ENCODE measurements around the gene SIRPB2. TPM values are rescaled to one million over a fixed set of nuclear protein-coding genes. Genes with fewer than 3 reads are reported as not detected.

Gene SIRPB2
- total and polyA plus RNA-seq, 10 of the 15 experiments (the other 5 are each of a cell fraction or from before 2014, with no cell fraction given): not detected

DNA sequence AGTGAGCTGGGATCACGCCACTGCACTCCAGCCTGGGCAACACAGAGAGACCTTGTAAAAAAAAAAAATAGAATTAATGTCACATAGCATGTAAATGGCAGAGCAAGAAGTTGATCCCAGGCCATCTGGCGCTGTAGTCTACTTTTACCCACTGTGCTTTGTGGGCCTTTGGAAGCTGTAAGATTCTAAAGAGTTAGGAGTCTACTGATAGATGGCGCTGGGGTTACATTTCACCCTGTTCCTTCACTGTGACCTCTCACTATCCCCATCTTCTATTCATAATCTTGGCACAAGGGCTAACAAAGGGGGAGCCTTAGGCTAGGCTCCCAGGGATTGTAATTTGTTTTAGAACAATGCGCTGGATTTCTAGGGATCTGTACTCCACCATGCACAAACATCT, 41.8 kb upstream of the SIRPB2 start (continued):
- TF ChIP-seq, protein P1, sequence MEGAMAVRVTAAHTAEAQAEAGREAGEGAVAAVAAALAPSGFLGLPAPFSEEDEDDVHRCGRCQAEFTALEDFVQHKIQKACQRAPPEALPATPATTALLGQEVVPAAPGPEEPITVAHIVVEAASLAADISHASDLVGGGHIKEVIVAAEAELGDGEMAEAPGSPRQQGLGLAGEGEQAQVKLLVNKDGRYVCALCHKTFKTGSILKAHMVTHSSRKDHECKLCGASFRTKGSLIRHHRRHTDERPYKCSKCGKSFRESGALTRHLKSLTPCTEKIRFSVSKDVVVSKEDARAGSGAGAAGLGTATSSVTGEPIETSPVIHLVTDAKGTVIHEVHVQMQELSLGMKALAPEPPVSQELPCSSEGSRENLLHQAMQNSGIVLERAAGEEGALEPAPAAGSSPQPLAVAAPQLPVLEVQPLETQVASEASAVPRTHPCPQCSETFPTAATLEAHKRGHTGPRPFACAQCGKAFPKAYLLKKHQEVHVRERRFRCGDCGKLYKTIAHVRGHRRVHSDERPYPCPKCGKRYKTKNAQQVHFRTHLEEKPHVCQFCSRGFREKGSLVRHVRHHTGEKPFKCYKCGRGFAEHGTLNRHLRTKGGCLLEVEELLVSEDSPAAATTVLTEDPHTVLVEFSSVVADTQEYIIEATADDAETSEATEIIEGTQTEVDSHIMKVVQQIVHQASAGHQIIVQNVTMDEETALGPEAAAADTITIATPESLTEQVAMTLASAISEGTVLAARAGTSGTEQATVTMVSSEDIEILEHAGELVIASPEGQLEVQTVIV (IDR thresholded peaks at IDR 0.05; ENCODE audit: borderline replicate concordance, partially characterized antibody): no peak
- TF ChIP-seq PAX5 (IDR thresholded peaks at IDR 0.05; ENCODE audit: borderline replicate concordance, low read depth, low read length) (no peak), CHD2 (IDR thresholded peaks at IDR 0.05; ENCODE audit: borderline replicate concordance, low read depth, low read length) (no peak), MYC (IDR thresholded peaks at IDR 0.05; ENCODE audit: insufficient read depth, insufficient read length, insufficient replicate concordance, low read length, severe bottlenecking) (no peak)

GRCh38 chr20:1528811-1529210, 37.6 kb upstream of the SIRPB2 start:
- CTCF ChIA-PET: interaction anchor here (1.1 to 3.6 kb wide), 3 partner anchors 19 to 206 kb away, joined by 3 to 11 read pairs (median 6); no protein-coding TSS in a partner anchor
- DNase-seq (ENCODE audit: low read depth, low spot score): no peak

More at GRCh38 chr20:1528811-1529210, 37.6 kb upstream of the SIRPB2 start:
- Histone ChIP-seq H3K4me1 (ENCODE audit: control insufficient read depth, insufficient read depth, low read length) (peaks cover 3% of the 10 kb centered on the region; the same call in 1 of the 2 replicates), H3K79me2 (ENCODE audit: control insufficient read depth, insufficient read depth, low read length) (no peaks in the 10 kb centered on the region), H3K27me3 (replicated peaks in 1 of 2; ENCODE audit: control insufficient read depth in 2 of 2, insufficient read depth in 2 of 2, low read length in 1 of 2) (peaks cover 0 to 3% of the 10 kb centered on the region in 2 experiments; a peak in 1 of 4 replicates), H3K4me3 (no peak overlapping the region), H3K9me3 (replicated peaks; ENCODE audit: control insufficient read depth, insufficient read depth, low read length) (peaks cover 3% of the 10 kb centered on the region; the same call in 1 of the 3 replicates), H3K27ac (ENCODE audit: control insufficient read depth, insufficient read depth) (no peak overlapping the region), H2AFZ (ENCODE audit: control insufficient read depth, low read depth, low read length) (no peak overlapping the region), H4K20me1 (ENCODE audit: control insufficient read depth, insufficient read depth) (no peaks in the 10 kb centered on the region), H3K9ac (ENCODE audit: control insufficient read depth, insufficient read depth, low read length) (no peak overlapping the region), H3K4me2 (ENCODE audit: control insufficient read depth, insufficient read depth) (no peak overlapping the region), H3K36me3 (ENCODE audit: control insufficient read depth in 2 of 2, insufficient read depth in 2 of 2, low read length in 1 of 2) (no peaks in the 10 kb centered on the region)
- no peak for ATAC-seq
- intact Hi-C loops (cut with micrococcal nuclease; ENCODE audit: unreplicated experiment) (no loop called here), in situ Hi-C loops (cut with MboI) (no loop called here)
- 0% methylated on average over 1 of the region's 1 CpG for WGBS (ENCODE audit: insufficient coverage, insufficient replicate concordance, low lambda C conversion rate, missing lambda C conversion rate)
- FAIRE-seq: no peak
- ChIA-PET RAD21 (ENCODE audit: unreplicated experiment) (interaction anchor here (1.2 to 2.2 kb wide), 2 partner anchors 25 to 137 kb away, joined by 3 to 6 read pairs; no protein-coding TSS in a partner anchor), SMC1A (ENCODE audit: uncharacterized antibody, unreplicated experiment) (interaction anchor here (1.0 to 2.2 kb wide), 3 partner anchors 10 to 206 kb away, joined by 3 to 6 read pairs (median 5); no protein-coding TSS in a partner anchor), POLR2A (no interaction called here)
- TF ChIP-seq KAT2A (conservative IDR thresholded peaks at IDR 0.05; ENCODE audit: control insufficient read depth, low read depth, low read length): no peak
- no peak for TF ChIP-seq IKZF2 (IDR thresholded peaks at IDR 0.05)
- no peak for TF ChIP-seq RBBP5 (conservative IDR thresholded peaks at IDR 0.05)
- no peak for TF ChIP-seq TCF7 (IDR thresholded peaks at IDR 0.05; ENCODE audit: borderline replicate concordance)
- TF ChIP-seq, protein P2, sequence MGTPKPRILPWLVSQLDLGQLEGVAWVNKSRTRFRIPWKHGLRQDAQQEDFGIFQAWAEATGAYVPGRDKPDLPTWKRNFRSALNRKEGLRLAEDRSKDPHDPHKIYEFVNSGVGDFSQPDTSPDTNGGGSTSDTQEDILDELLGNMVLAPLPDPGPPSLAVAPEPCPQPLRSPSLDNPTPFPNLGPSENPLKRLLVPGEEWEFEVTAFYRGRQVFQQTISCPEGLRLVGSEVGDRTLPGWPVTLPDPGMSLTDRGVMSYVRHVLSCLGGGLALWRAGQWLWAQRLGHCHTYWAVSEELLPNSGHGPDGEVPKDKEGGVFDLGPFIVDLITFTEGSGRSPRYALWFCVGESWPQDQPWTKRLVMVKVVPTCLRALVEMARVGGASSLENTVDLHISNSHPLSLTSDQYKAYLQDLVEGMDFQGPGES (IDR thresholded peaks at IDR 0.05): no peak
- TF ChIP-seq, protein P3, sequence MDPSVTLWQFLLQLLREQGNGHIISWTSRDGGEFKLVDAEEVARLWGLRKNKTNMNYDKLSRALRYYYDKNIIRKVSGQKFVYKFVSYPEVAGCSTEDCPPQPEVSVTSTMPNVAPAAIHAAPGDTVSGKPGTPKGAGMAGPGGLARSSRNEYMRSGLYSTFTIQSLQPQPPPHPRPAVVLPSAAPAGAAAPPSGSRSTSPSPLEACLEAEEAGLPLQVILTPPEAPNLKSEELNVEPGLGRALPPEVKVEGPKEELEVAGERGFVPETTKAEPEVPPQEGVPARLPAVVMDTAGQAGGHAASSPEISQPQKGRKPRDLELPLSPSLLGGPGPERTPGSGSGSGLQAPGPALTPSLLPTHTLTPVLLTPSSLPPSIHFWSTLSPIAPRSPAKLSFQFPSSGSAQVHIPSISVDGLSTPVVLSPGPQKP (IDR thresholded peaks at IDR 0.05; ENCODE audit: low read depth, low read length): no peak
- no peak for TF ChIP-seq FOS (IDR thresholded peaks at IDR 0.05; ENCODE audit: borderline replicate concordance, extremely low read depth, insufficient read length)
- TF ChIP-seq RELB (IDR thresholded peaks at IDR 0.05; ENCODE audit: low read depth): no peak
- no TSS peak for BruUV-seq (replicated peaks)

Measured in GM12878 (cell line).